Erythroblast (primary cell): ENCODE measurements around the gene METTL24.

Experiments
- DNase-seq, 2 experiments: peaks; one replicate each; lab custom pipeline; 2025; lab: John Stamatoyannopoulos, UW
- GATA1 ChIP-seq: IDR thresholded peaks from 2 replicates; pipeline ENCODE4 v1.6.1; 2011; ENCODE audit warnings: low read depth, mild to moderate bottlenecking, control low read depth, low read length, moderate library complexity
- POLR2A ChIP-seq: IDR thresholded peaks from 2 replicates; pipeline ENCODE4 v1.6.1; 2011; ENCODE audit warnings: mild to moderate bottlenecking, low read length

Gene METTL24, protein sequence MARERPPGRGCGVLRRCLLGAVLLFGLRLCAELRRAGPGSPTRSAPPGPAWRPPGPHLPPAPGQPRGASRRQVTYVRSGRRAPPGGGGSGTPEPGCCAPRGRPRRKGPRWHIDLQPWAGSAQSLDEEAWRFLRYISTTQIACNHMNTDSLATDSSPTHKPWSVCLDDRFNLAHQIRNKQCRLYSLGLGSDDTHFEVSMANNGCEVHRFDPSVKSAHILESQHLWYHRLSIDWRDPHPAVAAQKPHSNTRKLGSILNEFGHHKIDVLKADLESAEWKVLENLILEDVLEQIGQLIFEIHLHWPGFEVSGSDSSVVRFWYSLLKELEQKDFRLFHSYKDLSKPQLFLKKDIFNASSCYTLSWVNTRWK

DNA sequence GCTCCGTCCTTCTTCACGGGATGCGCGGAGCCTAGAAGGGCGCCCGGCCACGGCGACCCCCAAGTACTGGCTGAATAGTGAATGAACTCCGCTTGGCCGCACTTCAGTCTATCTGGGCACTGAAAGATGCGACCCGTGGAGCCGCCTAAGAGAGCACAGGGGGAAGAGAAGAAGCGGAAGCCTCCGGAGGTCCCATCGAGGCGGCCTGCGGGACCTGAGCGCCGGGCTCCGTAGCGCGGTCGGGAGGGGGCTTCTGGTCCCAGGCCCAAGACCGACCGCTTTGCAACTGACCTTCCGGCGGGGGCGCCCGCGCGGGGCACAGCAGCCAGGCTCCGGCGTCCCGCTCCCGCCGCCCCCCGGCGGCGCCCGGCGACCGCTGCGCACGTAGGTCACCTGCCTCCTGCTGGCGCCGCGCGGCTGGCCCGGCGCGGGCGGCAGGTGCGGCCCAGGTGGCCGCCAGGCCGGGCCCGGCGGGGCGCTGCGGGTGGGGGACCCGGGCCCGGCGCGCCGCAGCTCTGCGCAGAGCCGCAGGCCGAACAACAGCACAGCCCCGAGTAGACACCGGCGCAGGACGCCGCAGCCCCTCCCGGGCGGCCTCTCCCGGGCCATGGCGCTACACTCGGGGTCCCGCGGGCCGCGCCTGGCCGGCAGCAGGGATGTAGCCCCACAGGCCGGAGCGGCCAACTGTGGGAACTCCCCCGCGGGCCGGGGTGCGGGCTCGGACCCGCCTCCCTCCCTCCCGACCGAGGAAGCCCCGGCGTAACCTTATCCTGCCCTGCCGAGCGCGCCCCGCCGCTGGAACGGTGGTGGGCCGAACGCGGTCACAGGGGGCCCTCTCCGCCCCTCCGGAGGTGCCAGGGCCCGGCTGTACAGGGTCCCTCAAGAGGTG is at the start of gene METTL24:
METTL24 (minus strand) TSS at position 686 of the 889 bp plus-strand sequence; CDS start at position 609, 77 bp downstream.
- DNase-seq = no peak

DNA sequence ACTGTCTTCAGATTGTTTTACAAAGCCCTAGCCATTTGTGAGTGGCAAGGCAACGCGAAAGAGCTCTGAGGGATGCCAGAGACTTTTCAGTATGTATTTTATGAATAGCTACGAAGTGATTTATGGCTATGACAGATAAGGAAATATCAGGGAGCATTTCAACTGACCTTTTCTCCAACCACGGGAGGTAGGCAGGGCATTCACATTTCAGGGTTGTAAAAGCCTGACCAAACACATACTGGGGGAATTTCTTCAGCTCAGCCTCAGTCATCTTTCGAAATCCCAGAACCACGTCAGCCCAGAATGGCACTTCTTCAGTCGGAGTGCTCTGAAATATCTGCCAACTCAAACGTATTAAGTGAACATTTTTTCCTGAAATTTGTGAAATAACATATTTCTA is 46.5 kb upstream of the METTL24 start:
- no peak for DNase-seq
- TF ChIP-seq POLR2A (no peak), GATA1 (no peak)

More for the DNA sequence above, at the start of gene METTL24:
- TF ChIP-seq GATA1 (no peak), POLR2A (no peak)

DNA sequence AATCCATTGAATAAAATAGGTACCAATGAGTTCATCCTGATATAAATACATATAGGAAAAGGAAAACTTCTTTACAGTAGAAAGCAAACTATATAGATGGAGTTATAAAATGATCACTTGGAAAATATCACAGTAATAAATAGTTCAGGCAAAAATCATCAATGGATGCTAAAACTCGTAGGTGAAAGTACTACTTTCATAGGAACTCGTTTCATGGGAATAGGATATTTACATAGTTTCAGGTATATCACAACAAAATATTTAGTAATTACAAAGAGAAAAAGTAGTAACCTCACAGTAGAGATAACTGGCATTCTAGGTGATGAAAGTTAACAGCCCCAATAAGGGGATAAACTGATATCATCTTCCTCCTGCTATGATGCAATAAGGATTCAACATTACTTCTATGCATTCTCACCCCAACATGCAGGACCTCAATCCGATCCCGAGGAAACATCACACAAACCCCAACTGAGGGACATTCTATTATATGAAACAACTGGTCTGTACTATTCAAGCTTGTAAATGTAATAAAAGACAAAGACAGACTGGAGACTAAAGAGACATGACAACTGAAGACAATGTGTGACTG is 43.5 kb upstream of the METTL24 start:
- DNase-seq = no peak
- TF ChIP-seq GATA1 (no peak), POLR2A (no peak)

DNA sequence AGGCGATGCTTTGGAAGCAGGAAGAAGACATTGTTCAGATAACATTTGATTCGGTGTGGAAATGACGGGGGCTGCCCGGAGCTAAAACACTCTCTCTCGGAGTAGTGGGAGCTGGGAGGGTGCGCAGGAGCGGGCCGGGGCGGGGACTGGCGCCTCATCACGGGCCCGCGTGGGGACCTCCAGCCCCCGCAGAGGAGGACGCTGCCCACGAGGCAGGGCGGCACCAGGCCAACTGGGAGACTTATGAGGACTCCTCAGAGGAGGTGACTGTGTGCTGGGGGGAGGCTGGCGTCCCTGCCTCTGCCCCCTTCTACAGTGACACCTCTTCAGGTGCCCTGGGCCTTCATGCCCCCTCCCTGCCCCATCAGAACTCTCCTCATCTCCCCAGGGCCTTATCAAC is 42.1 kb upstream of the METTL24 start:
- no peak for DNase-seq
- TF ChIP-seq GATA1 (no peak), POLR2A (no peak)

- DNase-seq = no peak
- TF ChIP-seq POLR2A (no peak), GATA1 (no peak)
Observed at GRCh38 chr6:110399219-110400071, 41.3 kb upstream of the METTL24 start.

- no peak for DNase-seq
- TF ChIP-seq POLR2A (no peak), GATA1 (no peak)
Observed at GRCh38 chr6:110398778-110399177, 40.6 kb upstream of the METTL24 start.

DNA sequence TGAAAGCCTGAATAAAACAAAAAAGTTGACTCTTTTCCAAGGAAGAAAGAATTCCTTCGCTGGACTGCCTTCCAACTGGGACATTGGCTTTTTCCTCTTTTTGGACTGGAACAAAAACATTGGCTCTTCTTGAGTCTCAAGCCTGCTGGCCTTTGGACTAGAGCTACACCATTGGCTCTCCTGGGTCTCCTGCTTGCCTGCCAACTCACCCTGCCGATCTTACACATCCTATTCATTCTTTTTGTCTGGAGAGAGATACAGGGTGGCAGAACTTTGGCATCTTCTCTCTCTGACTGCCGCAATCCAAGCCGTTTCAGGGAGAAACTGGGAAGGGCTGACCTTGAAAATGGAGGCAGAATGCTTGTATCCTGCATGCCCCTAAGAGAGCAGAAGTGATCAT is 37.1 kb upstream of the METTL24 start:
- TF ChIP-seq GATA1 (no peak), POLR2A (no peak)
- no peak for DNase-seq

DNA sequence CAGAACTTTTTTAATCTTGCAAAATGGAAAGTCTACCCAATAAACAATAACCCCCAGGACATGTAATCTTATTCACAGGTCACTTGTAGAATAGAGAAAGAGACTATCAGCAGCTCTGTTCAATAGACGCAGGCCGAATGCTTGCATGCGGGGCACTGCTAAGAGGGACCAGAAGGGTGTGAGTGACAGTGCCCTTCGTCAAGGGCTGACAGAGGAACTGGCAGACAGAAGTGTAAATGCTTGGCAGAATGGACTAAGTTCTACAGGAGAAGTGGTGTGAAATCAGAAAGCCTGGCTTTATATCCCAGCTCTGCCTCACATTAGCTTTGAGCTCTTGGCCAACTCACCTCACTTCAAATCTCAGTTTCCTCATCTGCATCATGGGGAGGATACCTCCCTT is 36.3 kb upstream of the METTL24 start:
- TF ChIP-seq POLR2A (no peak), GATA1 (no peak)
- no peak for DNase-seq

- DNase-seq = no peak
- TF ChIP-seq GATA1 (no peak), POLR2A (no peak)
Observed at GRCh38 chr6:110392727-110393126, 34.6 kb upstream of the METTL24 start.

DNA sequence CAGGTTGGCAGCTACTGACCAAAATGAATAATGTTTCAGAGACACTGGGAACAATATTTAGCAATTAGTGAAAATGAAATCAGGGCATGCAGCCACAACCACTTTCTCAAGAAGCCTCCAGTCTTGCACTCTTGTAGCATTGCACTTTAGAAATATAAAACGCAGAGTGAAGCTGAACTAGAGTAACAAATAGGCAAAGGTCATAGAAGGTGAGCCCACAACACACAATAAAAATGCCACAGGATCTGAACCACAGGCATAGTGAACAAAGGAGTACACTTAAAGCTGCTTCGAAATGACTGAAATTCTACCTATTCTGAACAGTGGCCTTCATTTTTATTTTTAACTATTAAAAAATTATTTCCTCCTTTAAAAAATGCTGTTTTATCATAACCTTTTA is 32.3 kb upstream of the METTL24 start:
- no peak for TF ChIP-seq POLR2A
- no peak for TF ChIP-seq GATA1
- no peak for DNase-seq

DNA sequence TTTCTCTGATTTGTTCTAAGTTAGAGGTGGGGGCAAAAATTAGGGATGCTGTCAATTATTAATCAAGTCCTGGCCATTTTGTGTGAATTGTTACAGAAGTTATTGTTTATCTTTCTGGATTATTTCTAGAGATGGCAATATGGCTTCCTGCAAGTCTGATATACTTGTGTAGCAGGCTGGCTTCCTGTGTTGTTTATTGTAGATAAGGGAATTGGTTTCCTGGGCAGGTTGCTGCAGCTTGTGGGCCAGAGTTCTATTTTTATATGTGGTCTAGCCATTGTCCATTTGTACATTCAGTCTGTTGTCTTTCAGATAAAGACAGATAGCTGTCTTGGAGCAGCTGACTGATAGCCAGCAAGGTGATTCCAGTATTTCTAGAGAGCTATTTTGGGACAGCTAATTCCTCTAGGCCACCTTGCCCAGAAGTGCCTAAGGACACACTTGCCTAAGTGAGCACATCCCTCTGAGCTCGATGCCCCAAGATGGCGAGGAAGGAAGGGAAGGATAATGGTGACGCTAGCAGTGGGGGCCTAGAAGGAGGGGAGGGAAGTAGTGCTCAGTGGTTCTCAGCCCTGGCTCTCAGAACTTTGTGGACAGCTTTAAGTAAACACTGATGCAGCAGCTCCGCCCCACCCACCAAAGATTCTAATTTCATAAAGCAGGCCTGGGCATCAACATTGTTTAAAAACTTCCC is 31.7 kb upstream of the METTL24 start:
- peak in 1 of 2 experiments; percentile 30 for DNase-seq
- no peak for TF ChIP-seq GATA1
- no peak for TF ChIP-seq POLR2A

DNA sequence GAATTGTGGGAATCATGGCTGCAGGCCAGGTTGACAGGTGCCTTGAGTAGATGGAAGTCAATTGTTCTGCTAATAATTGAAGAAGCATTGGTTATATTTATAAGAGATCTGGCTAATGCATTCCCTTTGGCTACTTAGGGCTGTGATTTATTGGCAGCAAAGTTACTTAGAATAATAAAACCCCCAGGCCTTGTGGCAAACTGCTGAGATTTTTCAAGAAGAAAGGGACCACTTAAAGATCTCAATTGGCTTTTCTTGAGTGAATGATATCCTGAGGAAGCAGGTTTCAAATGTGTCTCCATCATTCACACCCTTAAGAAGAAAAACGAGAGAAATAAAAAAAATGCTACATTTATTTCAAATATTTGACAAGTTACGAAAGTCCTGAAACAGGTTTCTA is 29.8 kb upstream of the METTL24 start:
- no peak for TF ChIP-seq GATA1
- TF ChIP-seq POLR2A = no peak
- DNase-seq = no peak
